ENCODE data around the gene TPM3. TPM values are rescaled to one million over a fixed set of nuclear protein-coding genes. Genes with fewer than 3 reads are reported as not detected.

The TPM3 gene
- total RNA-seq, 1 experiment from 2014 or later, result 501 TPM

DNA sequence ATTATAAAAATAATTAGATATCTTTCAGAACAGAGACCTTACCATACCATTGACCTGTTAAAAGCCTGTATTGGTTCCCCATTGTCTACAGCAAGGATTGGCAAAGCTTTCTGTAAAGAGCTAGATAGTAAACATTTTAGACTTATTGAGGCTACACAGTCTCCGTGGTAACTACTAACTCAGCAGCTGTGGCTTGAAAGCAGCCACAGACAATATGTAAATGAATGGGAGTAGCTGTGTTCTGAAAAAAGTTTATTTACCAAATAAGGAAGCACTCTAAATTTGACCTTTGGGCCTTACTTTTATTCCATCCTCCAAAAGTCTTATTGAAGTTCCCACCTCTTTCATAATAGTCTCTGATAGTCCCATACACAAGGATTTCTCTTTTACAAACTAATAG, 76.7 kb downstream of the TPM3 start:
- no peak for DNase-seq (ENCODE audit: extremely low read depth, low read depth)

Small RNA genes within 50 kb of the gene (small RNA-seq; reads per million reads assigned to genes)
- gene MIR190B, result 0 to 0.12 reads per million in 2 experiments

Other genes starting within 250 kb of the TPM3 start
- 18.8 and 26.2 TPM in 2 replicates for gene DENND4B, start 245.4 kb downstream of the TPM3 start, total RNA-seq (2014; rRNA removed; shearing (Covaris generic))
- gene CRTC2, start 233.5 kb downstream of the TPM3 start, total RNA-seq (2014; rRNA removed; shearing (Covaris generic)), result 17.0 and 18.2 TPM in 2 replicates
- 123 and 133 TPM in 2 replicates for gene SLC39A1, start 228.6 kb downstream of the TPM3 start, total RNA-seq (2014; rRNA removed; shearing (Covaris generic))
- gene CREB3L4, start 224.2 kb downstream of the TPM3 start, total RNA-seq (2014; rRNA removed; shearing (Covaris generic)), result 12.6 and 16.1 TPM in 2 replicates
- gene JTB, start 214.4 kb downstream of the TPM3 start, total RNA-seq (2014; rRNA removed; shearing (Covaris generic)), result 357 and 419 TPM in 2 replicates
- 34.8 and 34.9 TPM in 2 replicates for gene RAB13, start 205.8 kb downstream of the TPM3 start, total RNA-seq (2014; rRNA removed; shearing (Covaris generic))
- 6,275 and 6,817 TPM in 2 replicates for gene RPS27, start 201.3 kb downstream of the TPM3 start, total RNA-seq (2014; rRNA removed; shearing (Covaris generic))
- 0.02 TPM in 1 of 2 replicates, not detected in the other for gene NUP210L, start 37.0 kb downstream of the TPM3 start, total RNA-seq (2014; rRNA removed; shearing (Covaris generic))
- not detected in 2 replicates for gene CFAP141, start 14.2 kb upstream of the TPM3 start, total RNA-seq (2014; rRNA removed; shearing (Covaris generic))
- gene UBAP2L, start 28.9 kb upstream of the TPM3 start, total RNA-seq (2014; rRNA removed; shearing (Covaris generic)), result 80.7 and 95.5 TPM in 2 replicates
- 392 and 427 TPM in 2 replicates for gene HAX1, start 80.5 kb upstream of the TPM3 start, total RNA-seq (2014; rRNA removed; shearing (Covaris generic))
- not detected in 2 replicates for gene AQP10, start 129.0 kb upstream of the TPM3 start, total RNA-seq (2014; rRNA removed; shearing (Covaris generic))
- 14.5 and 16.8 TPM in 2 replicates for gene ATP8B2, start 133.4 kb upstream of the TPM3 start, total RNA-seq (2014; rRNA removed; shearing (Covaris generic))
- 4.9 and 7.6 TPM in 2 replicates for gene IL6R, start 213.2 kb upstream of the TPM3 start, total RNA-seq (2014; rRNA removed; shearing (Covaris generic))

Measured in NCI-H460 (cell line).